ENCODE measurements around the gene PCDHB9. TPM values are rescaled to one million over a fixed set of nuclear protein-coding genes. Genes with fewer than 3 reads are reported as not detected.
"Not testable (repeated sequence)": the region's sequence is repeated elsewhere in the genome, so short reads cannot be mapped to it uniquely, and the experiment has no call there.

The PCDHB9 gene
- total RNA-seq, 1 experiment from 2014 or later, result not detected

GRCh38 chr5:141199359-141200235 lies 12.6 kb downstream of the PCDHB9 start, which contains the start of gene PCDHB11:
Gene PCDHB11 (plus strand): TSS chr5:141199627. CDS start chr5:141199775, 148 bp downstream.
- CTCF ChIA-PET, result no interaction called here
- H3K4me3 ChIP-seq, result no peak within 1 kb of the TSS

GRCh38 chr5:141201126-141201525 lies 14.2 kb downstream of the PCDHB9 start:
- H2AFZ ChIP-seq; H3K27me3 ChIP-seq (ENCODE audit: insufficient read depth, low read depth); DNase-seq; H3K9me3 ChIP-seq (ENCODE audit: insufficient read depth, low read depth); POLR2A ChIA-PET (ENCODE audit: unreplicated experiment); H3K27ac ChIP-seq; H3K4me2 ChIP-seq; H3K36me3 ChIP-seq (ENCODE audit: low read depth); H3K4me3 ChIP-seq; H3K4me1 ChIP-seq (replicated peaks; ENCODE audit: insufficient read depth); H3K9me2 ChIP-seq (ENCODE audit: insufficient read depth); H3K79me2 ChIP-seq (ENCODE audit: low read depth); H3F3A ChIP-seq (ENCODE audit: insufficient read depth, low read depth); CTCF ChIA-PET; H4K20me1 ChIP-seq (ENCODE audit: insufficient read depth); intact Hi-C loops (cut with micrococcal nuclease; ENCODE audit: unreplicated experiment); BruUV-seq (replicated peaks): not testable (repeated sequence)

More at GRCh38 chr5:141199359-141200235, 12.6 kb downstream of the PCDHB9 start, which contains the start of gene PCDHB11:
- H3F3A ChIP-seq (ENCODE audit: insufficient read depth, low read depth), result no peaks in the 10 kb centered on the region
- no peaks in the 10 kb centered on the region for H3K4me1 ChIP-seq (replicated peaks; ENCODE audit: insufficient read depth)
- no TSS peak for BruUV-seq (replicated peaks)
- intact Hi-C loops (cut with micrococcal nuclease; ENCODE audit: unreplicated experiment), result no loop called here
- no peaks in the 10 kb centered on the region for H3K36me3 ChIP-seq (ENCODE audit: low read depth)
- H4K20me1 ChIP-seq (ENCODE audit: insufficient read depth), result no peaks in the 10 kb centered on the region
- DNase-seq, result no peak
- H3K9me2 ChIP-seq (ENCODE audit: insufficient read depth), result no peaks in the 10 kb centered on the region
- no peaks in the 10 kb centered on the region for H3K27me3 ChIP-seq (ENCODE audit: insufficient read depth, low read depth)
- POLR2A ChIA-PET (ENCODE audit: unreplicated experiment), result no interaction called here
- H3K79me2 ChIP-seq (ENCODE audit: low read depth), result no peaks in the 10 kb centered on the region
- H3K27ac ChIP-seq, result no peak within 1 kb of the TSS
- TF ChIP-seq CTCF (conservative IDR thresholded peaks at IDR 0.05) (peak; percentile 44; the same call in 1 of the 2 replicates), EZH2 (IDR thresholded peaks at IDR 0.05; ENCODE audit: low read depth) (no peak)
- H3K4me2 ChIP-seq, result no peak within 1 kb of the TSS
- H2AFZ ChIP-seq, result no peak within 1 kb of the TSS
- no peaks in the 10 kb centered on the region for H3K9me3 ChIP-seq (ENCODE audit: insufficient read depth, low read depth)

- H3K9me3 ChIP-seq (ENCODE audit: insufficient read depth, low read depth); BruUV-seq (replicated peaks); H3K9me2 ChIP-seq (ENCODE audit: insufficient read depth); H2AFZ ChIP-seq; H3F3A ChIP-seq (ENCODE audit: insufficient read depth, low read depth); H3K4me3 ChIP-seq; intact Hi-C loops (cut with micrococcal nuclease; ENCODE audit: unreplicated experiment); H3K4me1 ChIP-seq (replicated peaks; ENCODE audit: insufficient read depth); H3K27ac ChIP-seq; DNase-seq; H3K27me3 ChIP-seq (ENCODE audit: insufficient read depth, low read depth); POLR2A ChIA-PET (ENCODE audit: unreplicated experiment); H3K36me3 ChIP-seq (ENCODE audit: low read depth); H3K4me2 ChIP-seq; H4K20me1 ChIP-seq (ENCODE audit: insufficient read depth); H3K79me2 ChIP-seq (ENCODE audit: low read depth); CTCF ChIA-PET: not testable (repeated sequence)
Observed at GRCh38 chr5:141201646-141202045, 14.7 kb downstream of the PCDHB9 start.

- Histone ChIP-seq H3K9me3 (ENCODE audit: insufficient read depth, low read depth) (no peaks in the 10 kb centered on the region; the same call in 1 of the 2 replicates), H3K36me3 (ENCODE audit: low read depth) (no peaks in the 10 kb centered on the region), H2AFZ (no peak within 1 kb of the TSS), H3K79me2 (ENCODE audit: low read depth) (no peaks in the 10 kb centered on the region), H3K9me2 (ENCODE audit: insufficient read depth) (no peaks in the 10 kb centered on the region), H4K20me1 (ENCODE audit: insufficient read depth) (no peaks in the 10 kb centered on the region), H3K4me3 (no peak within 1 kb of the TSS), H3F3A (ENCODE audit: insufficient read depth, low read depth) (no peaks in the 10 kb centered on the region), H3K4me1 (replicated peaks; ENCODE audit: insufficient read depth) (no peaks in the 10 kb centered on the region), H3K4me2 (no peak within 1 kb of the TSS), H3K27me3 (ENCODE audit: insufficient read depth, low read depth) (no peaks in the 10 kb centered on the region; the same call in 1 of the 2 replicates), H3K27ac (no peak within 1 kb of the TSS)
- CTCF ChIA-PET, result no interaction called here
- POLR2A ChIA-PET (ENCODE audit: unreplicated experiment), result no interaction called here
- DNase-seq, result no peak
- no TSS peak for BruUV-seq (replicated peaks)
- no peak for TF ChIP-seq EZH2 (IDR thresholded peaks at IDR 0.05; ENCODE audit: low read depth)
- TF ChIP-seq CTCF (conservative IDR thresholded peaks at IDR 0.05), result peak; percentile 52
- intact Hi-C loops (cut with micrococcal nuclease; ENCODE audit: unreplicated experiment), result no loop called here
Observed at GRCh38 chr5:141208478-141208877, 21.5 kb downstream of the PCDHB9 start, which contains the start of gene PCDHB12. Gene PCDHB12 (plus strand): TSS chr5:141208719. CDS start chr5:141208908, 189 bp downstream.

GRCh38 chr5:141210281-141210680 lies 23.3 kb downstream of the PCDHB9 start:
- CTCF ChIA-PET; H3K4me1 ChIP-seq (replicated peaks; ENCODE audit: insufficient read depth); H3F3A ChIP-seq (ENCODE audit: insufficient read depth, low read depth); intact Hi-C loops (cut with micrococcal nuclease; ENCODE audit: unreplicated experiment); BruUV-seq (replicated peaks); H2AFZ ChIP-seq; POLR2A ChIA-PET (ENCODE audit: unreplicated experiment); H3K4me3 ChIP-seq; H4K20me1 ChIP-seq (ENCODE audit: insufficient read depth); H3K9me2 ChIP-seq (ENCODE audit: insufficient read depth); DNase-seq; H3K4me2 ChIP-seq; H3K79me2 ChIP-seq (ENCODE audit: low read depth); H3K27me3 ChIP-seq (ENCODE audit: insufficient read depth, low read depth); H3K9me3 ChIP-seq (ENCODE audit: insufficient read depth, low read depth); H3K36me3 ChIP-seq (ENCODE audit: low read depth); H3K27ac ChIP-seq: not testable (repeated sequence)

- H2AFZ ChIP-seq; POLR2A ChIA-PET (ENCODE audit: unreplicated experiment); BruUV-seq (replicated peaks); H3F3A ChIP-seq (ENCODE audit: insufficient read depth, low read depth); H3K27ac ChIP-seq; H3K79me2 ChIP-seq (ENCODE audit: low read depth); H4K20me1 ChIP-seq (ENCODE audit: insufficient read depth); H3K9me3 ChIP-seq (ENCODE audit: insufficient read depth, low read depth); H3K27me3 ChIP-seq (ENCODE audit: insufficient read depth, low read depth); H3K4me2 ChIP-seq; H3K36me3 ChIP-seq (ENCODE audit: low read depth); DNase-seq; H3K4me1 ChIP-seq (replicated peaks; ENCODE audit: insufficient read depth); H3K4me3 ChIP-seq; CTCF ChIA-PET; H3K9me2 ChIP-seq (ENCODE audit: insufficient read depth); intact Hi-C loops (cut with micrococcal nuclease; ENCODE audit: unreplicated experiment): not testable (repeated sequence)
Observed at GRCh38 chr5:141210849-141211248, 23.9 kb downstream of the PCDHB9 start.
